ENCODE measurements around the gene LLGL1. TPM values are rescaled to one million over a fixed set of nuclear protein-coding genes. Genes with fewer than 3 reads are reported as not detected.

Gene LLGL1
- total and polyA plus RNA-seq, 2 donors from 2014 or later: 8.0 to 13.7 TPM

DNA sequence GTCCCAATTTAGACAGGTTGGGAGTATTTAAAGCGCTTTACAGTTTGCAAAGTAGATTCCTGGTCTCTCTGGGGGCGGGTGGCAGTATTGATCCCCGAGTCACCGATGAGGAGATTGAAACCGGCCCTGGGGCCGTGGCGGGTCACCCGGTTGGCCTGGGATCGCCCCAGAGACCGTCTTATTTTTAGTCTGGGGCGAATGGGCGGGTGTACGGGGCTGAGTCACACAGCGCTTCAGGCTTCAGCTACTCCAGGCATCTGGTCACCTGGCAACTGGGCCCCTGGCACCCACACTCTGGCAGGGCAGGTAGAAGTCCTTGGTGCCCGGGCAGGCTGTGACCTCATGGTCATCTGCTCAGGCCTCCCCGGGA is 35.7 kb downstream of the LLGL1 start:
- Histone ChIP-seq H3K9me3 (ENCODE audit: control insufficient read depth in 2 of 3, insufficient read depth in 1 of 3, low read length in 3 of 3) (no peaks in the 10 kb centered on the region), H3K4me3 (ENCODE audit: low read length in 3 of 3) (peak overlapping the region; percentile 63 to 92 (median 79)), H3K36me3 (ENCODE audit: control insufficient read depth in 2 of 3, insufficient read depth in 3 of 3, low read length in 3 of 3) (peaks cover 2 to 28% (median 9%) of the 10 kb centered on the region in 3 donors), H3K9ac (ENCODE audit: low read length in 3 of 3) (peak overlapping the region; percentile 45 to 99 (median 78)), H3K27ac (ENCODE audit: low read depth in 2 of 2, low read length in 2 of 2) (peak overlapping the region; percentile 96 to 97), H3K27me3 (ENCODE audit: control insufficient read depth, insufficient read depth, low read length) (no peaks in the 10 kb centered on the region), H3K4me1 (ENCODE audit: control insufficient read depth in 2 of 3, insufficient read depth in 2 of 3, low read depth in 1 of 3, low read length in 3 of 3) (peaks cover 0 to 40% (median 23%) of the 10 kb centered on the region in 3 donors)
- intact Hi-C loops (cut with DNase I): no loop called here
- FAIRE-seq (no peak), DNase-seq (peak; percentile 63 to 95 (median 71))
- TF ChIP-seq, protein P1, sequence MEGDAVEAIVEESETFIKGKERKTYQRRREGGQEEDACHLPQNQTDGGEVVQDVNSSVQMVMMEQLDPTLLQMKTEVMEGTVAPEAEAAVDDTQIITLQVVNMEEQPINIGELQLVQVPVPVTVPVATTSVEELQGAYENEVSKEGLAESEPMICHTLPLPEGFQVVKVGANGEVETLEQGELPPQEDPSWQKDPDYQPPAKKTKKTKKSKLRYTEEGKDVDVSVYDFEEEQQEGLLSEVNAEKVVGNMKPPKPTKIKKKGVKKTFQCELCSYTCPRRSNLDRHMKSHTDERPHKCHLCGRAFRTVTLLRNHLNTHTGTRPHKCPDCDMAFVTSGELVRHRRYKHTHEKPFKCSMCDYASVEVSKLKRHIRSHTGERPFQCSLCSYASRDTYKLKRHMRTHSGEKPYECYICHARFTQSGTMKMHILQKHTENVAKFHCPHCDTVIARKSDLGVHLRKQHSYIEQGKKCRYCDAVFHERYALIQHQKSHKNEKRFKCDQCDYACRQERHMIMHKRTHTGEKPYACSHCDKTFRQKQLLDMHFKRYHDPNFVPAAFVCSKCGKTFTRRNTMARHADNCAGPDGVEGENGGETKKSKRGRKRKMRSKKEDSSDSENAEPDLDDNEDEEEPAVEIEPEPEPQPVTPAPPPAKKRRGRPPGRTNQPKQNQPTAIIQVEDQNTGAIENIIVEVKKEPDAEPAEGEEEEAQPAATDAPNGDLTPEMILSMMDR (IDR thresholded peaks at IDR 0.05; ENCODE audit: borderline replicate concordance, extremely low read depth, insufficient read depth): no peak

DNA sequence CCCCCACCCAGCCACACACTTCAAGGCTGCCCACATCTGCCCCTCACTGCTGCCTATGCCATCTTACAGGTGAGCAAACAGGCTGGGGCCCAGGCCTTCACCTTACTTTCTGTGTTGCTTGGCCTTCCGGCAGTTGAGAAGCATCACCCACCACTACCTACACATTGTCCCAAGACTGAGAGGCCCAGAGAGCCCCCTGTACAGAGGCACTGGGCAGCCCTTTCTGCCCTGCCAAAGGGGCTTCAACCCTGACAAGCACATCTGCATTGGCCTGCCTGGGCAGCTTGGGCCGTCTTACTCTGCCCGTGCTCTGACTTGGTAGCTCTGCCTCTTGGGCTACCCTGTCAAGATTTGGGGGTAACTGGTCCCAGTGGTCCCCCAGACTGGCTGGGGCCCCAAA is 36.2 kb downstream of the LLGL1 start:
- peaks cover 2 to 28% (median 8%) of the 10 kb centered on the region in 3 donors for H3K36me3 ChIP-seq (ENCODE audit: control insufficient read depth in 2 of 3, insufficient read depth in 3 of 3, low read length in 3 of 3)
- H3K4me1 ChIP-seq (ENCODE audit: control insufficient read depth in 2 of 3, insufficient read depth in 2 of 3, low read depth in 1 of 3, low read length in 3 of 3): peaks cover 0 to 34% (median 19%) of the 10 kb centered on the region in 3 donors
- H3K4me3 ChIP-seq (ENCODE audit: low read length in 3 of 3): peak overlapping the region; percentile 5 to 92 (median 63)

DNA sequence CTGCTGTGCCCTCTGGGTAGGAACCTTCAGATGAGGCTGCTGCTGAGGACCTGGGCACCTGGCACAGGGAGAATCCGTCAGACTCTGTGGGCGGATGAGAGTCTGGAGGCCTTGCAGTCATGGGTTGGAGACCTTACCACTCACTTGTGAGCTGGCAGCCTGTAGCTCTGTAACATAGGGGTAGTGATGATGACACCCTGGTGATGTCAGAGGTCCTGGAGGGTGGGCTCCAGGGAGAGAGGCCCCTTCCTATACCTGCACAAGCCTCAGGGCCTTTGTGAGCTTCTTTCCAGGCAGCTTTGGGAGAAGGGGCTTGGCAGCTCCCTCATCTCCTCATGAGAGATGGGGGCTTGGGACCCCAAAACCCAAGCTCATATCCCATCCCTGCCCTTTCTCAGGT is 36.7 kb downstream of the LLGL1 start:
- no peak for FAIRE-seq
- intact Hi-C loops (cut with DNase I): no loop called here
- peaks cover 0 to 30% (median 16%) of the 10 kb centered on the region in 3 donors for H3K4me1 ChIP-seq (ENCODE audit: control insufficient read depth in 2 of 3, insufficient read depth in 2 of 3, low read depth in 1 of 3, low read length in 3 of 3)
- no peaks in the 10 kb centered on the region for H3K9me3 ChIP-seq (ENCODE audit: control insufficient read depth in 2 of 3, insufficient read depth in 1 of 3, low read length in 3 of 3)
- TF ChIP-seq, protein P1 (IDR thresholded peaks at IDR 0.05; ENCODE audit: borderline replicate concordance, extremely low read depth, insufficient read depth): no peak
- H3K4me3 ChIP-seq (ENCODE audit: low read length in 3 of 3): peak overlapping the region in 1 of 3 donors; percentile 92
- no peaks in the 10 kb centered on the region for H3K27me3 ChIP-seq (ENCODE audit: control insufficient read depth, insufficient read depth, low read length)
- no peak for DNase-seq
- H3K27ac ChIP-seq (ENCODE audit: low read depth in 2 of 2, low read length in 2 of 2): peak overlapping the region; percentile 96 to 97
- peak overlapping the region in 2 of 3 donors; percentile 68 to 99 for H3K9ac ChIP-seq (ENCODE audit: low read length in 3 of 3)
- H3K36me3 ChIP-seq (ENCODE audit: control insufficient read depth in 2 of 3, insufficient read depth in 3 of 3, low read length in 3 of 3): peaks cover 2 to 28% (median 8%) of the 10 kb centered on the region in 3 donors

More for the DNA sequence above, 36.2 kb downstream of the LLGL1 start:
- DNase-seq: no peak
- H3K9me3 ChIP-seq (ENCODE audit: control insufficient read depth in 2 of 3, insufficient read depth in 1 of 3, low read length in 3 of 3): no peaks in the 10 kb centered on the region
- TF ChIP-seq, protein P1 (IDR thresholded peaks at IDR 0.05; ENCODE audit: borderline replicate concordance, extremely low read depth, insufficient read depth): no peak
- intact Hi-C loops (cut with DNase I): no loop called here
- H3K27me3 ChIP-seq (ENCODE audit: control insufficient read depth, insufficient read depth, low read length): no peaks in the 10 kb centered on the region
- peak overlapping the region; percentile 96 to 97 for H3K27ac ChIP-seq (ENCODE audit: low read depth in 2 of 2, low read length in 2 of 2)
- peak overlapping the region in 1 of 3 donors; percentile 99 for H3K9ac ChIP-seq (ENCODE audit: low read length in 3 of 3)
- no peak for FAIRE-seq

DNA sequence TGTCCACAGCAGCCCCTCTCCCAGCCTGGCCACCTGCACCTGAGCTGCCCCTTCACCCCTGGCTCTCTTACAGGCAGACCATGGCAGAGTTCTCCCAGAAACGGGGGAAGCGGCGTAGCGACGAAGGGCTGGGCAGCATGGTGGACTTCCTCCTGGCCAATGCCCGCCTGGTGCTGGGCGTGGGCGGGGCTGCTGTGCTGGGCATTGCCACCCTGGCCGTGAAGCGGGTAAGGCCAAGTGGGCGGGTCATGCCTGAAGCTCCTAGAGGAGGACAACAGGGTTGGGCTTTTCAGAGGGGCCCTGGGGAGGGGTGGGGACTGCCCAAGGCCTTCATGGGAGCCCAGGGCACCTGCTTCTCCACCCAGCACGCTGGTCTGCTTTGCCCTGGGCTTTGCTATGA is 37.2 kb downstream of the LLGL1 start:
- DNase-seq (peak in 1 of 5 donors; percentile 80), FAIRE-seq (no peak)
- intact Hi-C loops (cut with DNase I): no loop called here
- H3K9ac ChIP-seq (ENCODE audit: low read length in 3 of 3): peak overlapping the region in 1 of 3 donors; percentile 99
- TF ChIP-seq, protein P1 (IDR thresholded peaks at IDR 0.05; ENCODE audit: borderline replicate concordance, extremely low read depth, insufficient read depth): no peak
- no peak overlapping the region for H3K4me3 ChIP-seq (ENCODE audit: low read length in 3 of 3)
- no peaks in the 10 kb centered on the region for H3K9me3 ChIP-seq (ENCODE audit: control insufficient read depth in 2 of 3, insufficient read depth in 1 of 3, low read length in 3 of 3)
- H3K4me1 ChIP-seq (ENCODE audit: control insufficient read depth in 2 of 3, insufficient read depth in 2 of 3, low read depth in 1 of 3, low read length in 3 of 3): peaks cover 0 to 26% (median 13%) of the 10 kb centered on the region in 3 donors
- H3K36me3 ChIP-seq (ENCODE audit: control insufficient read depth in 2 of 3, insufficient read depth in 3 of 3, low read length in 3 of 3): peaks cover 2 to 28% (median 8%) of the 10 kb centered on the region in 3 donors
- no peaks in the 10 kb centered on the region for H3K27me3 ChIP-seq (ENCODE audit: control insufficient read depth, insufficient read depth, low read length)
- H3K27ac ChIP-seq (ENCODE audit: low read depth in 2 of 2, low read length in 2 of 2): peak overlapping the region; percentile 16 to 97
